GM06990 (cell line): ENCODE data around the gene ECD.

Experiments
- DNase-seq: peaks from one replicate; pipeline ENCODE4 v3.0.0-alpha.2; 2011; ENCODE audit not compliant: insufficient read length; ENCODE audit errors: extremely low read depth
- H3K27me3 ChIP-seq: replicated peaks from 2 replicates; pipeline ENCODE4 v1.6.0; 2011; ENCODE audit warnings: low read length; ENCODE audit not compliant: control insufficient read depth, insufficient read depth
- H3K36me3 ChIP-seq: 2 replicates; pipeline ENCODE4 v1.5.1; 2011; ENCODE audit warnings: low read length; ENCODE audit not compliant: control insufficient read depth, insufficient read depth
- H3K4me3 ChIP-seq: replicated peaks from 2 replicates; pipeline ENCODE4 v1.5.1; 2011; ENCODE audit warnings: low read depth, mild to moderate bottlenecking, control low read depth, low read length
- CTCF ChIP-seq: IDR thresholded peaks from 2 replicates; pipeline ENCODE4 v1.5.1; 2011; ENCODE audit warnings: low read length, control low read depth, mild to moderate bottlenecking, inconsistent platforms; ENCODE audit not compliant: insufficient read depth, poor library complexity, severe bottlenecking

Gene ECD

GRCh38 chr10:73088304-73088703 is 79.5 kb downstream of the ECD start:
- TF ChIP-seq CTCF, result no peak
- no peak for DNase-seq
- Histone ChIP-seq H3K36me3 (peaks cover 3% of the 10 kb centered on the region; the same call in 1 of the 2 replicates), H3K27me3 (no peaks in the 10 kb centered on the region), H3K4me3 (no peak overlapping the region)

DNA sequence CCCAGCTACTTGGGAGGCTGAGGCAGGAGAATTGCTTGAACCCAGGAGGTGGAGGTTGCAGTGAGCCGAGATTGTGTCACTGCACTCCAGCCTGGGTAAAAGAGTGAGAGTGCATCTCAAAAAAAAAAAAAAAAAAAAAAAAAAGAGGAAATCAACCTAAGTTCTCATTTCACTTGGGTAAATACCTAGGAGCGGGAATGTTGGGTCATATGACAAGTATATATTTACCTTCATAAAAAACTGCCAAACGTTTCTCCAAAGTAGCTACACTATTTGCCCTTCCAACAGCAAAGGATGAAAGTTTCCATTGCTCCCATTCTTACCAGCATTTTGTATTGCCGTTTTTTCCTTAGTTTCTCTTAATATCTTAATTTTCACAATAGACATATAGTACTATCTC is 81.0 kb downstream of the ECD start:
- no peak for TF ChIP-seq CTCF
- DNase-seq, result no peak
- H3K27me3 ChIP-seq, result no peaks in the 10 kb centered on the region

GRCh38 chr10:73084209-73084608 is 83.6 kb downstream of the ECD start:
- no peak overlapping the region for H3K4me3 ChIP-seq
- no peaks in the 10 kb centered on the region for H3K27me3 ChIP-seq
- no peak for DNase-seq
- TF ChIP-seq CTCF, result no peak
- no peaks in the 10 kb centered on the region for H3K36me3 ChIP-seq

More for the DNA sequence above, 81.0 kb downstream of the ECD start:
- H3K4me3 ChIP-seq, result no peak overlapping the region
- H3K36me3 ChIP-seq, result peaks cover 3% of the 10 kb centered on the region; the same call in 1 of the 2 replicates
